B cell (primary cell): ENCODE measurements around the gene HTT. TPM values are rescaled to one million over a fixed set of nuclear protein-coding genes. Genes with fewer than 3 reads are reported as not detected.
A peak's percentile ranks its signal among the peaks of the same experiment; 100 is the strongest.

Source experiments
- ATAC-seq: fragments of 200-7000 bp; cut with Tn5 transposase; one replicate; pipeline ENCODE4 v1.10.0; 2021; ENCODE audit warnings: low read depth, mild to moderate bottlenecking, moderate number of reproducible peaks, moderate library complexity
- CTCF ChIA-PET: fragments of 350-600 bp; sonication (Branson Sonifier 250); formaldehyde crosslinking; loops from one replicate; lab custom pipeline; 2021; ENCODE audit warnings: antibody characterized with exemption, inconsistent platforms; lab: Charles Lee
- POLR2A ChIA-PET: fragments of 350-600 bp; sonication (Branson Sonifier 250); formaldehyde crosslinking; loops from one replicate; lab custom pipeline; 2021; ENCODE audit warnings: antibody characterized with exemption; lab: Charles Lee
- DNase-seq: peaks from one replicate; pipeline ENCODE4 v3.0.0; 2013
- H2AFZ ChIP-seq: 2 replicates; pipeline ENCODE4 v1.6.1; 2012; ENCODE audit warnings: mild to moderate bottlenecking, low read depth, low read length; ENCODE audit not compliant: insufficient read depth, poor library complexity, severe bottlenecking
- H3K27ac ChIP-seq, 2 donors: 1 replicate in 1 of 2; 2 replicates in 1 of 2; pipeline ENCODE4 v1.5.1; 2012 to 2013; ENCODE audit warnings: low read length in 2 of 2, mild to moderate bottlenecking in 2 of 2, moderate library complexity in 1 of 2
- H3K27me3 ChIP-seq, 4 experiments: fragments of 200-600 bp in 1 of 4; sonication (generic) in 1 of 4; replicated peaks in 1 of 4; 1 replicate in 2 of 4; 2 replicates in 2 of 4; pipeline versions ENCODE4 v1.6.1 to v1.7.0; 2013 to 2016; ENCODE audit warnings: low read length in 3 of 4, mild to moderate bottlenecking in 2 of 4, mixed read lengths in 1 of 4, moderate library complexity in 1 of 4; ENCODE audit not compliant: insufficient read depth in 4 of 4, control insufficient read depth in 3 of 4; ENCODE audit errors: control extremely low read depth in 1 of 4
- H3K36me3 ChIP-seq, 2 experiments: replicated peaks in 1 of 2; 1 replicate in 1 of 2; 2 replicates in 1 of 2; pipeline versions ENCODE4 v1.6.1 to v1.7.1; 2013; ENCODE audit warnings: low read length in 1 of 2; ENCODE audit not compliant: insufficient read depth in 2 of 2, control insufficient read depth in 1 of 2; ENCODE audit errors: control extremely low read depth in 1 of 2, extremely low read depth in 1 of 2
- H3K4me1 ChIP-seq, 2 donors: fragments of 200-600 bp in 1 of 2; sonication (generic) in 1 of 2; 1 replicate in 1 of 2; 2 replicates in 1 of 2; pipeline versions ENCODE4 v1.5.1 to v1.6.1; 2013 to 2017; ENCODE audit warnings: low read length in 2 of 2; ENCODE audit not compliant: control insufficient read depth in 2 of 2, insufficient read depth in 2 of 2
- H3K4me2 ChIP-seq: replicated peaks from 2 replicates; pipeline ENCODE3; 2012; ENCODE audit warnings: mild to moderate bottlenecking, low read depth, low read length; ENCODE audit not compliant: poor library complexity, severe bottlenecking
- H3K4me3 ChIP-seq, 5 experiments: fragments of 200-600 bp in 1 of 5; sonication (generic) in 1 of 5; 1 replicate in 3 of 5; 2 replicates in 2 of 5; pipeline versions ENCODE4 v1.5.1 to v1.7.0; 2011 to 2016; ENCODE audit warnings: low read length in 4 of 5, mild to moderate bottlenecking in 4 of 5, low read depth in 2 of 5, control low read depth in 1 of 5, moderate library complexity in 1 of 5; ENCODE audit not compliant: insufficient read depth in 1 of 5; ENCODE audit errors: control extremely low read depth in 1 of 5, extremely low read depth in 1 of 5
- H3K79me2 ChIP-seq: fragments of 200-600 bp; sonication (generic); one replicate; pipeline ENCODE4 v1.6.0; 2016; ENCODE audit warnings: low read length; ENCODE audit not compliant: control insufficient read depth, insufficient read depth
- H3K9ac ChIP-seq: fragments of 200-600 bp; sonication (generic); 2 replicates; pipeline ENCODE4 v1.6.1; 2017; ENCODE audit warnings: mild to moderate bottlenecking, low read length, moderate library complexity
- H3K9me3 ChIP-seq, 3 donors: one replicate each; pipeline versions ENCODE4 v1.6.1 to v1.7.1; 2013; ENCODE audit warnings: low read length in 2 of 3; ENCODE audit not compliant: control insufficient read depth in 2 of 3, insufficient read depth in 1 of 3; ENCODE audit errors: control extremely low read depth in 1 of 3
- H4K20me1 ChIP-seq: 2 replicates; pipeline ENCODE4 v1.6.0; 2012; ENCODE audit warnings: mild to moderate bottlenecking, low read length; ENCODE audit not compliant: insufficient read depth, control insufficient read depth, poor library complexity, severe bottlenecking
- H3K27ac Mint-ChIP-seq: one replicate; pipeline ENCODE4 v1.8.0; 2021; ENCODE audit warnings: mixed read lengths
- H3K27me3 Mint-ChIP-seq: one replicate; pipeline ENCODE4 v1.8.0; 2021; ENCODE audit warnings: mixed read lengths
- H3K4me1 Mint-ChIP-seq: one replicate; pipeline ENCODE4 v1.8.0; 2021; ENCODE audit warnings: mixed read lengths
- H3K4me3 Mint-ChIP-seq: one replicate; pipeline ENCODE4 v1.8.0; 2021; ENCODE audit warnings: mixed read lengths
- H3K9me3 Mint-ChIP-seq: one replicate; pipeline ENCODE4 v1.8.0; 2022; ENCODE audit warnings: mixed read lengths; ENCODE audit not compliant: insufficient read depth
- CTCF ChIP-seq: fragments of 200-600 bp; IDR thresholded peaks from one replicate; pipeline ENCODE4 v1.8.0; 2022; ENCODE audit warnings: antibody characterized with exemption, mild to moderate bottlenecking
- EZH2 ChIP-seq: IDR thresholded peaks from 2 replicates; pipeline ENCODE4 v1.6.1; 2012; ENCODE audit warnings: borderline replicate concordance, low read depth, mild to moderate bottlenecking, moderate library complexity, low read length; ENCODE audit not compliant: insufficient read depth, poor library complexity, severe bottlenecking
- WGBS: methylation state at CpG from one replicate; pipeline ENCODE4 v1.1.5; 2013; ENCODE audit warnings: missing lambda C conversion rate; ENCODE audit not compliant: insufficient coverage; 5-methylcytosine and 5-hydroxymethylcytosine counted together
- intact Hi-C: fragments of 100-400 bp; cut with micrococcal nuclease; formaldehyde crosslinking; loops from one replicate; pipeline ENCODE4 v1.10.0; 2022
- polyA plus RNA-seq: library from polyadenylated mRNA; depleted of rRNA; stranded (reverse); fragments of >200 nt; gene quantifications from 2 replicates; pipeline ENCODE4 v1.2.3, GENCODE V29; 2012
- total RNA-seq, 2 donors: library from RNA; stranded (reverse); fragments of 120-200 nt in 1 of 2; gene quantifications; 1 replicate in 1 of 2; 2 replicates in 1 of 2; pipeline versions ENCODE4 v1.2.3 to v1.2.4, GENCODE V29; 2013 to 2022

HTT gene
- total and polyA plus RNA-seq, 2 donors (not counting 1 experiment from before 2014, with no cell fraction given) = 52.8 to 195 TPM

GRCh38 chr4:3283483-3283882 lies 209.0 kb downstream of the HTT start:
- peaks cover 0 to 12% (median 2%) of the 10 kb centered on the region in 4 experiments for H3K27me3 ChIP-seq

GRCh38 chr4:3283916-3284315 lies 209.4 kb downstream of the HTT start:
- Histone ChIP-seq H3K36me3 (no peaks in the 10 kb centered on the region), H3K4me3 (no peak overlapping the region), H4K20me1 (no peaks in the 10 kb centered on the region), H3K79me2 (no peaks in the 10 kb centered on the region), H3K27me3 (peaks cover 0 to 12% (median 2%) of the 10 kb centered on the region in 4 experiments), H3K4me2 (no peak overlapping the region), H3K9me3 (peaks cover 0 to 16% (median 3%) of the 10 kb centered on the region in 3 donors), H3K4me1 (peaks cover 13 to 16% of the 10 kb centered on the region in 2 donors), H2AFZ (no peak overlapping the region), H3K27ac (no peak overlapping the region), H3K9ac (no peak overlapping the region)
- Mint-ChIP-seq H3K4me1 (peaks cover 15% of the 10 kb centered on the region), H3K27ac (no peak overlapping the region), H3K27me3 (peaks cover 4% of the 10 kb centered on the region), H3K4me3 (no peak overlapping the region), H3K9me3 (peaks cover 4% of the 10 kb centered on the region)
- 98% methylated on average over 9 of the region's 13 CpGs for WGBS
- intact Hi-C loops = no loop called here
- ChIA-PET POLR2A (interaction anchor here (0.7 kb wide), 1 partner anchor 104 kb away, joined by 3 read pairs; no protein-coding TSS in a partner anchor), CTCF (no interaction called here)
- ATAC-seq (no peak), DNase-seq (peak; percentile 3)
- TF ChIP-seq CTCF (no peak), EZH2 (no peak)

More at GRCh38 chr4:3283483-3283882, 209.0 kb downstream of the HTT start:
- Histone ChIP-seq H3K4me2 (no peak overlapping the region), H2AFZ (no peak overlapping the region), H3K9ac (no peak overlapping the region), H3K27ac (no peak overlapping the region), H3K9me3 (peaks cover 0 to 16% (median 3%) of the 10 kb centered on the region in 3 donors), H3K4me3 (no peak overlapping the region), H3K36me3 (no peaks in the 10 kb centered on the region), H3K79me2 (no peaks in the 10 kb centered on the region), H3K4me1 (peaks cover 13 to 16% of the 10 kb centered on the region in 2 donors), H4K20me1 (no peaks in the 10 kb centered on the region)
- Mint-ChIP-seq H3K27ac (no peak overlapping the region), H3K4me3 (no peak overlapping the region), H3K9me3 (peaks cover 4% of the 10 kb centered on the region), H3K4me1 (peaks cover 15% of the 10 kb centered on the region), H3K27me3 (peaks cover 4% of the 10 kb centered on the region)
- ATAC-seq = no peak
- 96% methylated on average over 4 of the region's 6 CpGs for WGBS
- TF ChIP-seq EZH2 (no peak), CTCF (no peak)
- ChIA-PET POLR2A (no interaction called here), CTCF (no interaction called here)
- intact Hi-C loops = no loop called here
- peak; percentile 3 for DNase-seq
